Medulla oblongata (tissue), 1 donor: Measurements from ENCODE around the gene GMDS.

Experiments
- DNase-seq: peaks from one replicate; pipeline ENCODE4 v3.0.0-alpha.2; 2015; ENCODE audit errors: extremely low spot score

The GMDS gene

GRCh38 chr6:2099870-2100269 is 145.5 kb downstream of the GMDS start:
- DNase-seq, result no peak

DNA sequence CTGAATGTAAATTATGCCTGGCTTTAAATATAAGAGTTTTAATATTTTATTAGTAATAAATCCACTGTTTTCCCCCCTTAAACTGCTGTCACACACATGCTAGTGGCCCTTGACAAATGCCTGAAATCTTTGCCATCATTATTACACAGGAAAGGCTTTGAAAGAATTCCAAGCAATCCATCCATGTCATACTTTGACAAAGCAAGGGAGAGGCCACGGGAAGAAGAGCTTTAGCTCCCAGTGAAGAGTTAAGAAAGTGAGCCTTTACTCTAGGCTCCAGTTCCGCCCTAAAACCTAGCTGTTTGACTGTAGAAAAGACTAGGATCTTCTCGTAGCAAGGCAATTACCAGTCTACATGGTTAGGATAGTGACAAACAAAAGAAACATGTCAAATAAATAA is 147.9 kb downstream of the GMDS start:
- no peak for DNase-seq

- no peak for DNase-seq
Measured at GRCh38 chr6:2094642-2095041, 150.8 kb downstream of the GMDS start.

DNA sequence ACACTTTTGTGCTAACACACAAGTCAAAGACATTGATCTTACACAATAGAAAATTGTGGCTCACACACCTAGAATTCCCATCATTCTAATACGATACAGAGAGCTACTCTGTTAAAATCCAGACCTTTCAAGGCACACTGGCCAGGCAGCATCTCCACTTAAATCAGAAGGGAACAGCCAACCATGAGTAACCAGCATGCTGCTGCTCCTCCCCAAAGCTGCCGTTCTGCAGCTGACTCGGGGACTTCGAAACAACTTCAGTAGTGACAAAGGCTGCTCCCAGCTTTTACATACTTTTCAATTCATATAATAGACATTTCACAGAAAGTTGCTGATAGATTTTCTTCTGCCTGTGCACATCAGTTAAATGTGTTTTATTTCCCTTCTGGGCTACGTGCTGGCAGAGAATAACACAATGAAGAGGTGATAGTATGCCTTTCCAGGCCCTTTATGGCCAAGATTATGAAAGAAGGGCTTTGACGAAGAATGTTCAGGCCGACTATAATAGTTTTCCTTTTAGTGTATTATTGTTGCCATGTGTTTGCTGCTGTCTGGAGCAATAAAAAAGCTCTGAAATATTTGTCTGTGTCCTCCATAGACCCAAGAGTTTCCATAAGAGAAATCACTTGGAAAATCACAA is 159.0 kb downstream of the GMDS start:
- DNase-seq, result no peak

DNA sequence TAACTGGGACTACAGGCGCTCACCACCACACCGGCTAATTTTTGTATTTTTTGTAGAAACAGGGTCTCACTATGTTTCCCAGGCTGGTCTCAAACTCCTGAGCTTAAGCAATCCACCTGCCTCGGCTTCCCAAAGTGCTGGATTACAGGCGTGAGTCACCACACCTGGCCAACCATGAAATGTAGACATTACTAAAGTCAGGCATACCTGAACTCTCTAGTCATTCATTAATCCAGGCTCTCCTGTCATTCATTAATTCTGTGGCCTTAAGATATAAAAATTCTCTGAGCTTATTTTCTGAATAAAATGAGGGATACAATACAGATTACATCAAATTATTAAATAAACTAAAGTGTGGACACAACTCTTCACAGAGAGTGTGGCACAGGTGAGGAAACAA is 159.7 kb downstream of the GMDS start:
- DNase-seq, result no peak

DNA sequence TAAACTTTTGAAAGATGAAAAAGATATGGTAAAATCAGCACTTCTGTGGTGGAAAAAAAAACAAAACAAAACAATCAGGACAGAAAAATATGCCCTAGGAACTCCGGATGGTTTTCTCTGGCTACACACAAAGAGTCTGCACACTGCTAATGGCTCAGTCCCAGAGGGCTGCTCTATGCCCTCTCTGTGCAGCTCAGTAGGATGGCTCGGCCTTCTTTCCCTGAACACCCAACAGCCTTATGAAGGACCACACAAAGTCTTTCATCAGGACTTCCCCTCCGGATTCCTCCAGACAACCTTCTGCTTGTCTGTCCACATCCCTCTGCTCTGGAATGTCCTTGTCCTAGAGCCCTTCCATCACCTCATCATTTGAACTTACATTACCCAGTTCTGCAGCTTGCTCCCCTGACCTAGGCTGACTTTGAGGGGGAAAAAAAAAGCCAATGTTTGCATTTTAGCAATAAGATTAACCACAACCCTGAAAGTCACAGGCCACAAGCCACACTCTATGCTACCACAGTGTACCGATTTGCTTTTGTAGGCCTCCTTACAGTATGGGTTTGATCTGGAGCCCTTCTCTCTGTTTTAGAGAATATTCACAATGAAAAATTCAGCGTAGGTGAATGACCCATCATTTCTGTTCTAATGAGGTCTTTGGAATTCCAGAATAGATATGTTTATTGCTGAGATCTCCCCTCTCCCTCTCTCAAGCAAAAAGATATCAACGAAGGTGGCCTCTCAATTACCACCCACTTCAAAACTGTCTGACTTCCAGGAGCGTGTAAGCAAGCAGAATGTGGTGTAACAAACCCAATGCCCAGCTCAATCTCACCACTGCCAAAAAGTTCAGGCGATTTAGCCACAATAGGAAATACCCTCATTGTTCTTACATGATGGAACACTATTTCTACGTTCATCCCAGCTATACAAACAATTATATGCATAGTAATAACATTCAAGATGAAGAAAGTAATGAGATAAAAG is 164.0 kb downstream of the GMDS start:
- peak; percentile 46 for DNase-seq

- no peak for DNase-seq
Measured at GRCh38 chr6:2078888-2079287, 166.5 kb downstream of the GMDS start.

- no peak for DNase-seq
Measured at GRCh38 chr6:2077826-2078225, 167.6 kb downstream of the GMDS start.

DNA sequence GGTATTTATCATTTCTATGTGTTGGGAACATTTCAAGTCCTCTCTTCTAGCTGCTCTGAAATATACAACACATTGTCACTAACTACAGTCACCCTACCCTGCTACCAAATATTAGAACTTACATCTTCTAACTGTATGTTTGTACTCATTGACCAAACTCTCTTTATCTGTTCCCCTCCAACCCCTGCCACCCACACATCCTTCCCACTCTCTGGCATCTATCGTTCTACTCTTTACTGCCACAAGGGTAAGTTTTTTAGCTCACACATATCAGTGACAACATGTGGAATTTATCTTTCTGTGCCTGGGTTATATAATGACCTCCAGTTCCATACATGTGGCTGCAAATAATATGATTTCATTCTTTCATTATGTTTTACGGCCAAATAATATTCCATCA is 171.9 kb downstream of the GMDS start:
- no peak for DNase-seq

- no peak for DNase-seq
Measured at GRCh38 chr6:2072453-2072852, 173.0 kb downstream of the GMDS start.

- no peak for DNase-seq
Measured at GRCh38 chr6:2063547-2063946, 181.9 kb downstream of the GMDS start.

- no peak for DNase-seq
Measured at GRCh38 chr6:2061880-2062279, 183.5 kb downstream of the GMDS start.

DNA sequence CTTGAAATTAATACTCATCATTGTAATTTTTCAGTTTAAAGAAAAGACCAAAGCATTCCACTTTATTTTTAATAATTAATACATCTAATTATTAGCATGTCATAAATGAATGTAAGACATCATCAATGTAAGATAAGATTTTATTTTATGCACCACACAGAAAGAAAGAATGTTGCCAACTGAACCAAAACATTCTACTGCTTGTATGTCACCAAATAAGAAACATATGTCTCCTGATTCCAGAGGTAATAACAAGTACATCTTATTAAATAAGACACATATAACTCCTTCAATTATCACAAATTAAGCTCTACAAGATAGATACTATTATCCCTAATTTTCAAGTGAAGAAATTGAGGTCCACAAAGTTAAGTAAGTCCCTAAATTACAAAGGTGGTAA is 189.5 kb downstream of the GMDS start:
- no peak for DNase-seq

DNA sequence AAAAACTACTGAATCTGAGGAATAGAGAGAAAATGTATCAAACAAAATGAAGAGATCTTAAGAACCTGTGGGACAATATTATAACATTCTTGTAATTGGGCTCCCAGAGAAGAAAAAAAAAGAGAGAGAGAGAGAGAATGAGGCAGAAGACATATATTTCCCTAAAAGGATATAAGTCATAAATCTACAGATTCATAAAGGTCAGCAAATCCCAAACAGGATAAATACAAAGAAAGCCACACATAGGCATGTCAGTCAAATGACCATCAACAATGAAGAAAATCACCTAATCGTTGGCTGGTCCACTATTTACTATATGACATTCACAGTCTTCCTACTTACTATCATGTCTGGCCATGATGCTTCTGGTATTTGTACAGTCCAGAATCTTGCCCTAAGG is 190.3 kb downstream of the GMDS start:
- DNase-seq, result no peak

GRCh38 chr6:2054516-2055067 is 190.8 kb downstream of the GMDS start:
- no peak for DNase-seq

GRCh38 chr6:2053691-2054090 is 191.7 kb downstream of the GMDS start:
- no peak for DNase-seq

- no peak for DNase-seq
Measured at GRCh38 chr6:2047855-2048254, 197.6 kb downstream of the GMDS start.

- DNase-seq, result no peak
Measured at GRCh38 chr6:2044192-2044591, 201.2 kb downstream of the GMDS start.

DNA sequence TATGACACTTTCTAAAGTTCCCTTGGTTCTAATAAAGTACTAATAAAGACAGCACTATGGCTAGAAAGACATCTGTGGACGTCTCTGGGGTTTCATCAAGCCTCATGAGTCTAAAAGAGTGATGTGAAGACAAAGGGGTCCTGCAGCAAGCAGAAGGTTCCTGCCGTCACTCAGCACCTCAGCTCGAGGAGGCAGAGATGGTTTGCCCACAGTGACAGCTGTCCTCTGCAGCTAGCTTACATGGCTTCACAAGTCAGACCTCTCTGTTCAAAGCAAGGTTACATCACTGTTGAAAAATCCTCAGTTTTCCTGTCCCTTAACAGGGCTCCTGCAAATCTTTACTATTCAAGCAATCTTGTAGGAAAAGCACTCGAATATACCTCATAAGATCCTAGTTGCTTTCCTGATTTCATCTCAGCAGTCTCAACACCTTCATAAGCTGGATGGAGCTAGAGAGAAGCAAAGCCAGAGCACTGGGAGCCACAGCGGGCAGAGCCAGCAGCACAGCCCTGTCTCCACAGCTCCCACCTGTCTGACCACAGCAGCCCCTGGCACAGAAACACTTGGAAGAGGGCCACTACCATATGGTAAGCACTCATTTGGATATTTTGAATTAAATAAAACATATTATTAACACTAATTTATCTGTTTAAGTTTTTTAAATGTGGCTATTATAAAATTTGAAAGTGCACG is 202.3 kb downstream of the GMDS start:
- no peak for DNase-seq

DNA sequence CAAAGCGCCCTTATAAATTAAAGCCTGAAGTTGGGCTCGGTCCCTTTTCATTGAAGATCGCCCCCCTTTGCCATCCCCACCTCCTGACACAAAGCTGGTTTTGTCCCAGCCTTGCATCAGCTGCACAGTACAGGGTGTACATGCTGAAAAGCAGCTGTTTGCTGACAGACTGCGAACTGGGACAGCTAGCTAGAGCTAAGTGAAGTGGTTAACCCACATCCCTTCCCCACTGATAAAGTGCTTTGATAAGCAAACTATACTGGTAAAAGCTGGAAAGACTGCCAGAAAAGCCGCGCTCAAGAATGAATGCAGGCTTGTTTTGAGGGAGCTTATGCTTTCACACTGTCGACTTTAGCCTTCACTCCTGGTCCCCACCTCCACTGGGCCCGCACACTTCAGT is 207.3 kb downstream of the GMDS start:
- DNase-seq, result no peak

DNA sequence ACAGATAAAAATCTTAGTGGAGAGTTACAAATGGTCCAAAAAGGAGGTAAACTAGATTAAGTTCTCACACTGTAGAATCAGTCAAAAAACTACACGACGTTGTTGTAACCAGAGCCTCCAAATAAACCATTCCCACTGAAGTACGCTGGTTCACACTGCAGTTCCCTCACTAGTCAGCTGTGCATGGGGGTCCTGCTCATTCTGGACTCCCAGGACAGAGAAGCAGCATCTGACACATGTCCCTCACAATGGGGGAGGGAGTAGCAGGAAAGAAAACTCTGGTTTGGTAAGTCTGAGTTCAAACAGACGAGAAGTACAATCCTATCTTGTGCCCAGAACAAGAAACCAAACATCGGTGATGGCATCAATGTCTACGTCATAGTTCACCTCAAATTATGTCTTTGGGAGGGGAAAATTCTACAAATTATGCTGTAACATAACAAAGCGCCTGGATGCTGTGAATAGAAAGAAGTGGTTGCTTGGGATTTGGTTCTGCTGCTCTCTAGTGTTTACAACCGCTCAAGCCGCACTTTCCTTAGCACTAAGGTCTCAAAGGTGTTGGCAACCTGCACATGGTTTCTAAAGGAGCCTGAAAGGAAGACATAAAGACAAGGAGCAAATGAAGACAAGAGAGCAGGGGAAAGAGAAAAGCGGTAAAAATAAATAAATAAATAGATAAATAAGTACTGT is 208.0 kb downstream of the GMDS start:
- peak; percentile 15 for DNase-seq

GRCh38 chr6:2036710-2037023 is 208.7 kb downstream of the GMDS start:
- no peak for DNase-seq
